HG03439 (cell line): ENCODE measurements around the gene KLHL29.

Source experiments
- ATAC-seq: cut with Tn5 transposase; IDR thresholded peaks from one replicate; pipeline ENCODE4 v1.9.1; 2021; ENCODE audit warnings: mild to moderate bottlenecking, moderate library complexity; ENCODE audit not compliant: unreplicated experiment

Gene KLHL29

DNA sequence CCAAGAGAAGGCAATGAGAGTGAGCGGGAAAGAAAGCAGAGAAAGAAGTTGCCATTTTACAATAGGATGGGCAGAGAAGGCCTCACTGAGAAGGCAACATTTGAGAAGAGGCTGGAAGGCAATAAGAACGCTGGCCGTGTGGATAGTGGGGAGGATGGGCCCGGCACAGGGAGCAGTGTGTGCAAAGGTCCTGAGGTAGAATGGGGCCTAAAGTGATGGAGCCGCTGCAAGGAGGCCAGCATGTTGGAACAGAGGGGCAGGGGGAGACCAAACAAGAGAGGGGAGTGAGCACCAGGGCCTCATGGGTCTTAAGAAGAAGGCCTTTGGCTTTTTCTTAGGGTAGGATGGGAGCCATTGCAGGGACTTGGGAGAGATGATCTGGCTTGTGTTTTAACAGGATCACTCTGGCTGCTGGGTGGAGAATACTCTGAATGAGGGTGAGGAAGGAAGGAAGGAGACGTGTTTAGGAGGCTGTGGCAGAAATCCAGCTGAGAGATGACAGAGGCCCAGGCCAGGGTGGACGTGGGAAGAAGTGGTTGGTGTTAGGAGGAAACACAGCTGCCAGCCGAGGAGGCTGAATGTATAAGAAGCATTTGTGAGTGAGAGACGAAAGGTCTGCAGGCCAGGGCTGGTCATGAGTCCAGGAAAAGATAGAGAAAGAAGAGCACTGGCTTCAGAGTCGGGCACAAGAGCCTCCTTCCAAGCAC, 159.8 kb downstream of the KLHL29 start:
- ATAC-seq, result no peak

- no peak for ATAC-seq
Observed at GRCh38 chr2:23545396-23545795, 160.4 kb downstream of the KLHL29 start.

DNA sequence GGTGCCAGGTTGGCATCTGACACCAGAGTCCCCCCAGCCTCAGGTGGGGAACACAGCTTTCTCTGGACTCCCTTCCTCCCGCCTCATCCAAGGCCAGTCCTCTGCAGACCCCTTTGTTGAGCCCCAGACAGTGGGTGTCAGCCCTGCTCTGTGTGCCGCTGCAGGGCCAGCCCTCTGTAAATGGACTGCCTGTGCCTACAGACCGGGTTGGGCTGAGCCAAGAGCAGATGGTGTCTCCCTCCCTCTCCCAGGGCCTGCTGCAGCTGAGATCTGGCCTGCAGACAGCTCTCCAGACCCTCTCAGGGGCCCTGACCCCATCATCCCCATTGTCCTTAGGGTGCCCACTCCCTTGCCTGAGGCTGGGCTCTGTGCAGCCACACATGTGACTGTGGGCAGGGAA, 160.8 kb downstream of the KLHL29 start:
- ATAC-seq, result no peak

DNA sequence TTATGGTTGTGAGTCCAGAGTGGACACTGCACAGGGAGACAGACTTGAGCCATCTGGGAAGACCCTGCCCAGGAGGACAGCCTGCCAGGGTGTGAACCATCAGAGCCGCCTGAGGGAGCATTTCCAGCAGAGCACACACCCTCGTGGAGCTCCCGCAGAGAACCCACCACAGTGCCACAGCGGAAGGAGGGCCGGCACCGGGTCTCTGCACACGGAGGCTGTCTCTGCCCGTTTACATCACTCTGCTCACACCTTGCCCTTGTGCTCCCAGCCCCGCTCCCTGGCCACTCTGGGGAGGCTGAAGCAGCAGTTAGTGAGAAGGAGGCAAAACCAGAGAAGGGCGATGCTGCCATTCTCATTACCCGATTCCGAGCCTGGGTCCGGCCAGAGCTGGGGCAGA, 161.9 kb downstream of the KLHL29 start:
- ATAC-seq, result no peak

- no peak for ATAC-seq
Observed at GRCh38 chr2:23547725-23548124, 162.7 kb downstream of the KLHL29 start.

DNA sequence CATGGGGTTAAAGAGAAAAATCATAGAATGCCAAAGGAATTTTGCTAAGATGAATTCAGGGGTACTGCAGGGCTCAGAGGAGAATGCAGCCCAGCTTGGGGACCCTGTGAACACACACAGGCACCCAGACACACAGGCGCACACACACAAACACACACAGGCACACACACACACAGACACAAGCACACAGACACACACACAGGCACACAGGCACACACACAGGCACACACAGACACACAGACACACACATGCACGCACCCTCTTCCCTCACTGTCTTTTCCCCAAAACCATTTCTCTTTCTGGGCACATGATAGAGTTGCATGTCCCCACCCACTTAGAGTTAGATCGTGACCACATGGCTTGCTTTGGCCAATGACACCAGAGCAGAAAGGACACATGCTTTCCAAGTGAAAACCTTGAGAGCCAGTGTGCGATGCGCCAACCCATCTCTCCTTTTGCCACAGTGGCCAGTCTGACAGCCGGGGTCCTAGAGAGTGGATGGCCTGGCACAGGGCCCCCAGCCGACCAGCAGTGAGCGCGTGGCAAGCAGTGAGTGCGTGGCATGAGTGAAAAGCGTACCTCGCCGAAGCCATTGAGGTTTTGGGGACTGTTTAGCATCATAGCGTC, 163.3 kb downstream of the KLHL29 start:
- ATAC-seq, result no peak

DNA sequence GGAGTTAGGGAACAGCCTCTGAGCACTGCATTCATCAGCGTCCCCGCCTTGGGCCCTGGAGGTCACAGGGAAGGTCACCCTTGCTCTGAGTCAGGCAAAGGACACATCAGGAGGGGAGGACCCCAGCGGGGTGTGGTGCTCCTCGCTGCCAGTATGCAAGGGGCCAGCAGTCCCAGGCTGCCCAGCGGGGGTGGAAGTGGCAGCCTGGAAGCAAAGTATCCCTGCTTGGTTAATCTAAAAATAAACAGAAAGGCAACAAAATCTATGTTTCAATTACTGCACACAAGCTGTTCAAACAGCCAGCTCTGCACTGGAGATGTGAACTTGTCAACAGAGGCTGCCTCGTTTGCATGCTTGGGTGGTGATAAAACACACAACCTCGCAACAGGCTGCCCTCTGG, 164.1 kb downstream of the KLHL29 start:
- no peak for ATAC-seq

GRCh38 chr2:23549821-23550530, 165.0 kb downstream of the KLHL29 start:
- no peak for ATAC-seq

GRCh38 chr2:23550553-23550952, 165.6 kb downstream of the KLHL29 start:
- no peak for ATAC-seq

- no peak for ATAC-seq
Observed at GRCh38 chr2:23551875-23552274, 166.9 kb downstream of the KLHL29 start.

- ATAC-seq, result no peak
Observed at GRCh38 chr2:23553561-23553960, 168.6 kb downstream of the KLHL29 start.

- no peak for ATAC-seq
Observed at GRCh38 chr2:23554054-23554697, 169.2 kb downstream of the KLHL29 start.

- no peak for ATAC-seq
Observed at GRCh38 chr2:23555944-23556343, 171.0 kb downstream of the KLHL29 start.

DNA sequence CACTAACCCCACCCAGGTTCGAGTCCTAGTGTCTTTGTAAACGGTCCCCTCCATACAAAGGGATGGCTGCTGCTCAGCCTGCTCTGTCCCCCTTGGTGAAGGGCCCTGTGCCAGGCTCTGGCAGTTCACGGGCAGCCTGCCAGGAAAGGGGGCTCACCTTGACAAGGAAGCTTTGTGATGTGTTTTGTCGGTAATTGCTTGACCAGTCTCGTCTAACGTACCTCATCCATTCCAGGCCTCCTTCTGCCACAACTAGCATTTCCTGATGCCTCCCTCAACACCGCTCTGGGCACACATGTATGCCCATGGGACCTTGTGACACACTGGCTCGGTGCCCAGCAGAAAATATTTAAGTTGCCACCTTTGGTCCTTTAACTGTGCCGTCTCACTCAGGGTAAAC, 171.9 kb downstream of the KLHL29 start:
- no peak for ATAC-seq

DNA sequence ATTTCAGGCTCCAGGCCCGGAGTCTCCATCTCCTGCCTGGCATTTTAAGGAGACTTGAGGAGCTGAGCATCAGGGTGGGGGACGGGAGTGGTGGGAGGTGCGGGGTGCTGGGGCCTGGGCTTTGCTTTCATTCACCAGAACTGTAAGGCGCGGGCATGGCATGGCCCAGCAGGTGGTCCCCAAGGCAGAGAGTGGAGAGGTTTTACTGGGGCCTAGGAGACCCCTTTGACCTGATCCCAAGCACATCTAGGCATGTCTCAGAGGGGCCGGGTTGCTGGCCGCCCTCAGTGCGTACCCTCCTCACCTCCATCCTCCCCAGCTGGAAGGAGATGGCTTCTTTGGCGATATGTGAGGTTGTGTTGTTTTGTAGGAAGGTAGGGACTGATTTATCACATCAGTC, 172.5 kb downstream of the KLHL29 start:
- no peak for ATAC-seq

GRCh38 chr2:23559561-23560239, 174.7 kb downstream of the KLHL29 start:
- ATAC-seq, result no peak

DNA sequence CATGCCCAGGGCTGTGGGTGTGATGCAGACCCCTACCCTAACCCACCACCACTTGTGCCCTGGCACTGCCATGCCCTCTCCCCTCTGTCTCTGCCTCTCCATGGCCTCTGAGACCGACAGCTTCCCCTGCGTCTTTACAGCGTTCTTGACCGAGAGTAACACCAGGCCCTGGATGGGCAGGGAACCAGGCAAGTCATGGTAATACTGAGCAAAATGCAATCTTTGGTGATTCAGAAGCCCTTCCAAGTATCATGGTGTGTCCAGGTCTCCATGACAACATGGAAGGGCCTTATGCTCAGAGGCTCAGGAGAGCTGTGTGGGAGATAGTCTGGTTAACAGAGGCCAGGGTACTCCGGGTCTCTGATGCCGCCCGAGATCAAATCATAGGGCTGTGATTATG, 176.1 kb downstream of the KLHL29 start:
- no peak for ATAC-seq

GRCh38 chr2:23561544-23561943, 176.6 kb downstream of the KLHL29 start:
- ATAC-seq, result no peak

- no peak for ATAC-seq
Observed at GRCh38 chr2:23562143-23562542, 177.2 kb downstream of the KLHL29 start.

GRCh38 chr2:23563151-23563550, 178.2 kb downstream of the KLHL29 start:
- ATAC-seq, result no peak
